ENCODE measurements around the gene RNF183.

RNF183 gene

GRCh38 chr9:113247640-113248039 is 55.5 kb downstream of the RNF183 start:
- no peak for TF ChIP-seq CTCF (IDR thresholded peaks at IDR 0.05; ENCODE audit: borderline replicate concordance, insufficient read depth, low read depth, low read length)
- H3K4me3 ChIP-seq (ENCODE audit: low read depth, low read length) = no peak overlapping the region
